NT2/D1 (cell line): ENCODE measurements around the gene POU6F2.

ENCODE experiments used
- DNase-seq: peaks from one replicate; pipeline ENCODE4 v3.0.0-alpha.2; 2011; ENCODE audit warnings: low read depth, low spot score
- H3K27me3 ChIP-seq: 2 replicates; pipeline ENCODE4 v1.6.0; 2011; ENCODE audit warnings: mild to moderate bottlenecking; ENCODE audit not compliant: insufficient read length, insufficient read depth
- H3K36me3 ChIP-seq: 2 replicates; pipeline ENCODE4 v1.6.1; 2011; ENCODE audit warnings: mild to moderate bottlenecking, low read length, mixed read lengths; ENCODE audit not compliant: insufficient read depth, insufficient read length
- H3K4me1 ChIP-seq: 2 replicates; pipeline ENCODE4 v1.5.1; 2011; ENCODE audit not compliant: insufficient read depth, insufficient read length
- H3K4me3 ChIP-seq: 2 replicates; pipeline ENCODE4 v1.5.1; 2011; ENCODE audit warnings: low read depth; ENCODE audit not compliant: insufficient read length
- H3K9ac ChIP-seq: 2 replicates; pipeline ENCODE4 v1.6.0; 2011; ENCODE audit warnings: low read depth; ENCODE audit not compliant: insufficient read length
- H3K9me3 ChIP-seq: 2 replicates; pipeline ENCODE4 v1.5.1; 2011; ENCODE audit warnings: mild to moderate bottlenecking, low read length; ENCODE audit not compliant: insufficient read depth
- SUZ12 ChIP-seq: IDR thresholded peaks from 2 replicates; pipeline ENCODE4 v1.6.1; 2011; ENCODE audit not compliant: insufficient read length, insufficient read depth; ENCODE audit errors: extremely low read depth
- YY1 ChIP-seq: IDR thresholded peaks from 2 replicates; pipeline ENCODE4 v1.6.1; 2011; ENCODE audit not compliant: insufficient read length, insufficient read depth
- ZNF274 ChIP-seq: IDR thresholded peaks from 2 replicates; pipeline ENCODE4 v1.6.1; 2011; ENCODE audit warnings: mild to moderate bottlenecking, low read depth, low read length

POU6F2 gene

DNA sequence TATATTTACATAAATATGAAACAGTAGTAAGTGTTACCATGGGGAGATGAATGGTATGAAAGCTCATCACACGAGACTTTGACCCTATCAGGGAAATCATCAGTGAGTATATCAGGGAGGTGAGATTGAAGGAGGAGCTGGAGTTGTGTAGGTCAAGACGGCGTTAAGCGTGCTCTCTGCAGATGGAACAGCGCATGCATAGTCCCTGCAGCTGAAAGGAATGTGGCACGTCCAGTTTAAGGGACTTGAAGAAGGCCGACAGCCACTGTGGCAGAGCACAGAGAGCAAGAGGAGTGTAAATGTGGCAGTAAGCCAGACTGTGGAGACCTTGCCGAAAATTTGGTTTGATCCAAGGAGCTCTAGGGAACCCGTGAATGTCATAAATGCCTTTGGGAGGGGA is 38.9 kb downstream of the POU6F2 start:
- no peak for DNase-seq
- TF ChIP-seq ZNF274 (no peak), YY1 (no peak), SUZ12 (no peak)
- Histone ChIP-seq H3K36me3 (peaks cover 4% of the 10 kb centered on the region), H3K9me3 (0 out of 2 replicates have a peak, but pooled peaks cover 6% of the 10 kb centered on the region), H3K4me3 (no peak overlapping the region), H3K9ac (no peak overlapping the region), H3K27me3 (no peaks in the 10 kb centered on the region), H3K4me1 (no peaks in the 10 kb centered on the region)

DNA sequence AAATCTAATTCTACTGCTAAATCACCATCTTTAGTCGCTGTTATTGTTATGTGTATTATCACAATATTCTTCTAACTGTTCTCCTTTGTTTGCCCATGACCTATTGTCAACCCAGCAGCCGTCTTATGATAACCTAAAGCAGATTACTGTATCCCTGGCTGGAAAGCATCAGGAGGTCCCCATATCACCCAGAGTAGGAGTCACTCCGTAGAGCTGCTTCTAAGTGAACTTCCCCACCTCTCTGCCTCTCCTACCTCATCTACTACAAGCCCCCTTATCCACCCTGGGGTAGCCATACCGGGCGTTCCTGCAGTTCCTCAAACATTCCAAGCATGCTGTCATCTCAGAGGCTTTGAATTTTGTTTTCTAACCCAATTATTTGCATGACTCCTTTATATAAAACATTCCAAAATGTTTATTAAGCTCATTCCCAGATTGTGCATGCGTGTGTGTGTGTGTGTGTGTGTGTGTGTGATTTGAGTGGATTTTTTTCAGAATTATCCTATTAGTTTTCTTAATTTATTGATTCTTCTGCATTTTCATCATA is 39.7 kb downstream of the POU6F2 start:
- DNase-seq, result no peak
- 0 out of 2 replicates have a peak, but pooled peaks cover 10% of the 10 kb centered on the region for H3K9me3 ChIP-seq
- no peak overlapping the region for H3K4me3 ChIP-seq
- TF ChIP-seq ZNF274 (no peak), SUZ12 (no peak), YY1 (no peak)
- H3K36me3 ChIP-seq, result peaks cover 4% of the 10 kb centered on the region
- H3K4me1 ChIP-seq, result no peaks in the 10 kb centered on the region
- no peaks in the 10 kb centered on the region for H3K27me3 ChIP-seq
- H3K9ac ChIP-seq, result no peak overlapping the region

DNA sequence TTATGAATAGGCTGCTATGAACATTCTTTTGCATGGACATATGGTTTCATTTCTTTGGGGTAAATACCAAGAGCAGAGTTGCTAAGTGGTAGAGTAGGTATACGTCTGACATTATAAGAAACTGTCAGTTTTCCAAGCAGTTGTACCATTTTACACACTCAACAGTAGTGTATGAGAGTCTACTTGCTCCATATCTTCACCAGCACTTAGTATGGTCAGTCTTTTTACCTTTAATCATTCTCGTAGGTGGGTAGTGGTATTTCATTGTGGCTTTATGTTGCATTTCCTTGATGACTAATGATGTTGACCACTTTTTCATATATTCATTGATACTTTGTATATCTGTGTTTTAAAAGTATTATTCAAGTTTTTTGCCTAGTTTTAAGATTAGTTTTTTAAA is 45.1 kb downstream of the POU6F2 start:
- Histone ChIP-seq H3K9ac (no peak overlapping the region), H3K4me3 (no peak overlapping the region), H3K27me3 (no peaks in the 10 kb centered on the region), H3K4me1 (no peaks in the 10 kb centered on the region), H3K9me3 (peaks cover 10% of the 10 kb centered on the region; the same call in 1 of the 2 replicates), H3K36me3 (no peaks in the 10 kb centered on the region)
- no peak for DNase-seq
- no peak for TF ChIP-seq ZNF274
- TF ChIP-seq SUZ12, result no peak
- no peak for TF ChIP-seq YY1

DNA sequence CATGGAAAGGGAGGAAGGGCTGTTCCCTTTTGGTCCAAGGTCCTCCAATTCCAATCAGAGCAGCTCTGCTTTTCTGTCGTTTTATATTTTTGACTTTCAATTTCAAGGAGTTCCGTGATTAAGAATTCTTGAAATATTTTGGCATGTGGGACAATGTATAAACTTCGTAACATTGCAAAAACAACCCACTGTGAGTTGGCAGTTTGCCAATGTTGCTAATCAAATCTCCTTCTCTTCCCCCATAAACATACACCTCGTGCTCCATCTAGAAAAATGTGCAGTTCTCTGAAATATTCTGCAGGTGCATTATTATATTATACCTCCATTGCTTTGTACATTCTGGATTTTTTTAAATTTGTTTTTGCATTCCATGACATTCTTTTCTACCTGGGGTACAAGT is 49.8 kb downstream of the POU6F2 start:
- Histone ChIP-seq H3K9me3 (peaks cover 5% of the 10 kb centered on the region; the same call in 1 of the 2 replicates), H3K27me3 (no peaks in the 10 kb centered on the region), H3K9ac (no peak overlapping the region), H3K4me1 (no peaks in the 10 kb centered on the region), H3K36me3 (no peaks in the 10 kb centered on the region), H3K4me3 (no peak overlapping the region)
- no peak for DNase-seq
- TF ChIP-seq YY1 (no peak), SUZ12 (no peak), ZNF274 (no peak)

DNA sequence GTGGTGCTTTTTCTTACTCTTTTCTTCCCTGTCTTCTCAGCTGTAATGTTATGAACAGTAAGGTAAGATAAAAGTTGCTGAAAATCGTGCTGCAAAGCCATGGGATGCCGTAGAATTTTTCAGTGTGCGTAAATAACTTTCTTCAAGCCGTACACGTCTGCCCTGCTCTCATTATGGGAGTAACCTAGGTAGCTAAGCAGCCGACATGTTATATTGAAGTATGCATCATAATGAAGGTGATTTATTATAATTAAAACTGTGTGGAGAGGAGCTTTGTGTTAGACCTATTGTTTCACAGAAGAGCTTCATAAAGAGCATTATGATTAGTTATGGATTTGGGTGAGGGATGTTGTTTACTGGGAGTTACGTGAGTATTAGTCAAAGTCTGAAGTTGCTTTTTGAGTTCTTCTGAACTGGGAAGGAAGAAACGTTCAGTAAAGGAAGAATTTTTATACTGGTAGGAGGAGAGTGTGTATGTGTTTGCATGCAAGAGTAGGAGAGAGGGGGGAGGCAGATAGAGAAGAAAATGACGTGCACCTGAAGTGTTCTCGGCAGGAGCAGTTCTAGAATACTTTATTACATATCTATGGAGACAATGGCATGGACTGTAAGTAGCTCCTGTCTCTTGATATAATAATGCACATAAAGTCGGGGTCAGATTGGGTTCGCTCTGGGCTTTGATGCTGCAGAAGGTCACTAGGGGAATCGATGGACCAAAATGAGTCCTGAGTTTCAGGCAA is 56.3 kb downstream of the POU6F2 start:
- Histone ChIP-seq H3K27me3 (no peaks in the 10 kb centered on the region), H3K9ac (no peak overlapping the region), H3K36me3 (no peaks in the 10 kb centered on the region), H3K4me3 (no peak overlapping the region), H3K4me1 (no peaks in the 10 kb centered on the region), H3K9me3 (no peaks in the 10 kb centered on the region)
- TF ChIP-seq SUZ12 (no peak), YY1 (no peak), ZNF274 (no peak)
- no peak for DNase-seq

DNA sequence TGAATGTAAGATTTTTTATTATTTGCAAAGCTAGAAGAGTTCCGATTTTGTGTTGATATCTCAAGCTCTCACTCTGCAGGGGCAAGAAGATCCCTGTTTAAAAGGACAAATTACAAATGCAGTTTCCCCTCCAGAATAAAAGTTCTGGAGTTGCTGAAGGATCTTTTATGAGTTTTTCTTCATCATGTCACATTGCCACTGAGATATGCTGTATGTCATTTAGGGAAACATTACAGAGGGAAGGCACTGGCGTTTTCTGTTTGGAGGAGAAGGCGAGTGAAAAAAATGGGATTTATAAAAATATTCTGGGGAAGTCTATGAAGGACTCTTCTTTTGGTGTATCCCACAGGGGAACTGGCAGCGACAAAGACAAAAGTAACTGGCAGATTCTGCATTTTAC is 57.4 kb downstream of the POU6F2 start:
- no peak for TF ChIP-seq YY1
- TF ChIP-seq ZNF274, result no peak
- TF ChIP-seq SUZ12, result no peak
- DNase-seq, result no peak
- Histone ChIP-seq H3K27me3 (no peaks in the 10 kb centered on the region), H3K4me1 (no peaks in the 10 kb centered on the region), H3K4me3 (no peak overlapping the region), H3K9me3 (no peaks in the 10 kb centered on the region), H3K36me3 (no peaks in the 10 kb centered on the region), H3K9ac (no peak overlapping the region)

DNA sequence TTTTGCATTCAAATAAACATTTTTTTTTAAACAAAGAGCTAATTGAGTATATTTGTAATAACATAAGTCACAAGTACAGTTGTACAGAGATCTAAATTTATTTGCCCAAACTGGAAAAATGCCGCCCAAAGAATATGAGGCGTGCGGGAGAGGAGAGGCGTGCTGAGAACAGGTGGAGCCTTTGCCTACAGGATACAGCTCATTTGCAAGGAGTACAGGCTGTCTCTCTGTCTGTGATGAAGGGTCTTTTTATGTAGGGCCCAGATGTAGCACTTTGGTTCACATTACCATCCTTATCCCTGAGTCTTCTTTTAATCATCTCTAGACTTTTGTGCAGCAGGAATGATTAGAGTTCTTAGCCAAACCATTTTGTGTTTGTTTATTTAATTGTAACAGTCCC is 58.2 kb downstream of the POU6F2 start:
- Histone ChIP-seq H3K4me3 (no peak overlapping the region), H3K4me1 (no peaks in the 10 kb centered on the region), H3K9ac (no peak overlapping the region), H3K36me3 (no peaks in the 10 kb centered on the region), H3K9me3 (no peaks in the 10 kb centered on the region), H3K27me3 (no peaks in the 10 kb centered on the region)
- no peak for DNase-seq
- no peak for TF ChIP-seq YY1
- no peak for TF ChIP-seq ZNF274
- no peak for TF ChIP-seq SUZ12
